Limb (tissue), 2 donors: ENCODE data around the gene CENPQ.

Source experiments
- DNase-seq, 2 donors: peaks; one replicate each; pipeline ENCODE4 v3.0.0-alpha.2; 2016; ENCODE audit errors: extremely low spot score in 2 of 2

Gene CENPQ

DNA sequence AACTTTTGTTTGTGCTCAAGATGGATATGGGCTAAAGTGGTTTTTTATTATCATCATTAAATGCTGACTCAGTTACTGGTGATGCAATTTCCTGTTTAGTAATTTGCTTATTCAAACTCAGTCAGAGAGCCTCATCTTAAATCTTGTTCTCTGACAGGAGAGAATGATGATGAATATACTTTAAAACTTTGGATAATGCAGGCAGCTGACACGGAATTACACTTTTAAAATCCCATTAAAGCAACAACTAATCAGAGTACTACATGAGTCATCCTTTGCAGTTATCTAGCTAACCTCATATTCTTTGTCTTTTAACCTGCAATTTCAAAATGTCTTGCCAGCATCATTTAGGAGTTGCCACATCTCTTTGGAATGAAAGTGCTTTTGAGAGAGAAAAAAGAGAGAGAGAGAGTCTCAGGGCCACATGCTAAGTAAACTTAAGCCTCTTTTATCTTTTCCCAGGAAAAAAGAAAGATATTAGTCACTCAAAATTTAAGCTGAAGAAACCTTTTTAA is 78.1 kb downstream of the CENPQ start:
- no peak for DNase-seq

DNA sequence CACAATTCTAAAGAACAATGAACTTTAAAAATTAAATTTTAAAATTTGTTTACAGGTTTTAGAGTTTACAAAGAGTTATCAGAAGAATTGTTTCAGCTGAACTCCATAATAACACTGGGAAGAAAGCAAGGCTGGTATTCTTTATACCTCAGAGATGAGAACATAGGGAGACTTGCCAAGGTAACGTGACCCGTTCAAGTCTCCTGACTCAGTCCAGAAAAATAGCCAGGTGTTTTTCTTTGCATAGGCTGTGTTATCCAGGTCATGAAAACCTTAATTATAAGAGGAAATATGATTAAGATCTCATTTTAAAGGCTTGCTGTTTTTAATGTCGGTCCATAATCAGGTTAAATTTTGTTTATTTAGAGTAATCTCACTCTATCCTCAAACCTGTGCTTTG is 78.8 kb downstream of the CENPQ start:
- no peak for DNase-seq
